Measurements from ENCODE around the gene SLC17A9.

SLC17A9 gene

DNA sequence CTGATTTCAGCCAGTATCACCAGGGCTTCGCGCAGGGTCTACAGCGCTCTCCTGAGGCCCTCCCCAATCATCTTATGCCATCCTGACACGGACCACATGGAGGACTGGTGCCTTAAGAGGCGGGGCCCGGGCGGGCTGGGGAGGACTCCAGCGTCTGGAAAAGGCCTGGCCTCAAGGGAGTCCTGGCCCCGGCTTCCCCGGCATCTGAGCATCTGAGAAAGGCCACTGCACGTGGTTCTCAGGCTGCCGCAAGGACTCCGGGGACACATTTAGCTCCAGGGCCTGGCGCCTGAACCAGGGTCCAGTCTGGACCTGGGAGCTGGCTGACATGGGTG lies 32.9 kb downstream of the SLC17A9 start:
- no peak for DNase-seq

DNA sequence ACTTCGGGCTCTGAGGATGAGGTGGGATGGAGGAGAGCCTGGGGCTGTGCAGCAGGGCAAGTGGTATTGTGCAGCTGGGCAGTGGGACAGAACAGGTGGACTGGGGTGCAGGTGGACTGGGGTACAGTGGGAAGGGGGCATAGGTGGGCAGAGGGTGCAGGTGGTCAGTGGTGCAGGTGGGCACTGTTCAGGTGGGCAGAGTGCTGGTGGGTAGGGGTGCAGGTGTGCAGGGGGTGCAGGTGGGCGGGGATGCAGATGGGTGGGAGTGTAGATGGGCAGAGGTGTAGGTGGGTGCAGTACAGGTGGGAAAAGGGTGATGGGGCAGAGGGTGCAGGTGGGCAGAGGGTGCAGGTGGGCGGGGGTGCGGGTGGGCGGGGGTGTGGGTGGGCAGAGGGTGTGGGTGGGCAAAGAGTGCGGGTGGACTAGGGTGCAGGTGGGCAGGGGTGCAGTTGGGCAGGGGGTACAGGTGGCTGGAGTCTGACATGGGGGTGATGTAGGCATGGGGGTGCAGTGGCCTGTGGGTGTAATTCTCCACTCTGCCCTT lies 33.8 kb downstream of the SLC17A9 start:
- no peak for DNase-seq

DNA sequence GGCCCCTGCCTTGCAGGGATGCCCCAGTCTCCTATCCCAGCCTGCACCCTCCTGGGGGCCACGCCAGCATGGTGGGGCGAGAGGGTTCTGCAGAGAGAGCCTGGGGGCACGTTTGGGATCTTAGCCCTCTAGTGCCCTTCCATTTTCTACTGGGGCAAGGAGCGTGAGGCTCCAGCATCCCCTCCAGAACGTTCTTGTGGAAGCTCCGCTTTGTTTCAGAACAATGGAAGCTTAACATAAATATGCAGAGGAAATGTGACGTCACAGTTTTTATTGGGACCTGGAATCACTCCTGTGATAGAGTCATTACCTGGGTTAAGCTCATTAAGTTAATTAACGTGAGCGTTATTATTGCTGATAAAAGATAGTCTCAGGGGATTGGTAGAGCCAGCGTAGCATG lies 34.6 kb downstream of the SLC17A9 start:
- DNase-seq, result no peak

DNA sequence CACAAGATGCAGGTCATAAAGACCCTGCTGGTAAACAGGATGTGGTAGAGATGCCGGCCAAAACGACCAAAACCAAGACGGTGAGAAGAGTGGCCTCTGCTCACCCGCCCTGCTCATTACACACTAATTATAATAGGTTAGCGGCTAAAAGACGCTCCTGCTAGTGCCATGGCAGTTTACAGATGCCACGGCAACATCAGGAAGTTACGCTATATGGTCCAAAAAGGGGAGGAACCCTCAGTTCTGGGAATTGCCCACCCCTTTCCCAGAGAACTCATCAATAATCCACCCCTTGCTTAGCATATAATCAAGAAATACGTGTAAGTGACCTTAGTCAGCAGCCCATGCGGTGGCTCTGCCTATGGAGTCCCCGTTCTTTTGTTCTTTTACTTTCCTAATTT lies 36.7 kb downstream of the SLC17A9 start:
- DNase-seq, result no peak

DNA sequence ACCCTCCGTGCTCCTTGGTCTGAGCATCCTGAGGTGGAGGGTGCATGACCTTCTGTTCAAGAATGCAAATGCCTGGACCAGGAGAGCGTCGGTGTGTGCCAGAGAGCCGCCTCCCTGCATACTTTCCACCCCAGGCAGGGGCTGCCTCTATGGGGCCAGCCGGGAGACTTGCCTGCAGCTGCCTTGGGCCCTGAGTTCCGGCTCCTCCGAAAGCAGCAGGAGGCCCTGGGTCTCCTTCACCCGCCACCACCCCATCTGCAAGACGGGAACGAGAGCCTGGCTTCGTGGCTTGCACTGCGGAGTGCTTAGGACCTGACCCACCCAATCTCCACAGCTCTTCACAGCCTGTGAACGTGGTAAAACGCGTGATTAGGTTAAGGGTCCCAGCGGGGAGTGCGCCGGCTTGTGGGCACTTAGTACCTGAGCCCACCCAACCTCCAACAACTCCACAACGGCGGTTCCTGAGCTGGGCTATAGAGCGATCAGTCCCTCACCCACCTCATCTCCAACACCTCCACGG lies 37.9 kb downstream of the SLC17A9 start:
- DNase-seq, result no peak

DNA sequence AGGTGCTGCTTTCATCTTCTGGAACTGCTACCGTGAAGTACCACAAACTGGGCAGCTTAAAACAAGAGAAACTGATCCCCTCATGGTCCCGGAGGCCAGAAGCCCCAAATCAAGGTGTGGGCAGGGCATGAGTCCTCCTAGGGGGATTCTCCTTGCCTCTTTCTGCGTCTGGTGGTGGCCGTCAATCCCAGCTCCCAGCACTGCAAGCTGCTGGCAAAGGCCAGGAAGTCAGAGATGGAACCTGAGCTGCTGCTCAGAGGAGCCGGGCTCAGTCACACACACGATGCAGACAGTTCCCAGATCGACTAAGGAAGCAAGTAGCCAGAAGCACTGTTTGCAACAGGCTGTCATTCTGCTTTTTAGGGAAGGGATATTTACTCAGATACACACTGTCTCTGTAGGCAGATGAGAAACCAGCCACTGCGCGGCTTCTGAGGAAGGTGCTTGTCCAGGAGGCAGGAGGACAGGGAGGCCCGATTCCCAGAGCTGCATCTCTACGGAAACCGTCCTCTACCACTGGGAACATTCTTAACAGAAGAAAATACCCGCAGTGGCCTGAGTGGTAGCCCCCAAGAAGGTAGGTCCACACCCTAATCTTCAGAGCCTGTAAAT lies 38.8 kb downstream of the SLC17A9 start:
- no peak for DNase-seq

DNA sequence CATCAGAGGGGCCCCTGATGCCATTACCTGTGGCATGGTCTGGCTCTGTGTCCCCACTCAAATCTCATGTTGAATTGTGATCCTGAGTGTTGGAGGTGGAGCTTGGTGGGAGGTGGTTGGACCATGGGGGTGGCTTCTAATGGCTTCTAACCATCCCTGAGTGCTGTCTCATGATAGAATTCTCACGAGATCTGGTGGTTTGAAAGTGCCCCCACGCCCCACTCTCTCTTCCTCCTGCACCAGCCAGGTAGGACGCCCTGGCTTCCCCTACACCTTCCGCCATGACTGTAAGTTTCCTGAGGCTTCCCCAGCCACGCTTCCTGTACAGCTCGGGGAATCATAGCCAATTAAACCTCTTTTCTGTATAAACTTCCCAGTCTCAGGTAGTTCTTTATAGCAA lies 39.4 kb downstream of the SLC17A9 start:
- no peak for DNase-seq

DNA sequence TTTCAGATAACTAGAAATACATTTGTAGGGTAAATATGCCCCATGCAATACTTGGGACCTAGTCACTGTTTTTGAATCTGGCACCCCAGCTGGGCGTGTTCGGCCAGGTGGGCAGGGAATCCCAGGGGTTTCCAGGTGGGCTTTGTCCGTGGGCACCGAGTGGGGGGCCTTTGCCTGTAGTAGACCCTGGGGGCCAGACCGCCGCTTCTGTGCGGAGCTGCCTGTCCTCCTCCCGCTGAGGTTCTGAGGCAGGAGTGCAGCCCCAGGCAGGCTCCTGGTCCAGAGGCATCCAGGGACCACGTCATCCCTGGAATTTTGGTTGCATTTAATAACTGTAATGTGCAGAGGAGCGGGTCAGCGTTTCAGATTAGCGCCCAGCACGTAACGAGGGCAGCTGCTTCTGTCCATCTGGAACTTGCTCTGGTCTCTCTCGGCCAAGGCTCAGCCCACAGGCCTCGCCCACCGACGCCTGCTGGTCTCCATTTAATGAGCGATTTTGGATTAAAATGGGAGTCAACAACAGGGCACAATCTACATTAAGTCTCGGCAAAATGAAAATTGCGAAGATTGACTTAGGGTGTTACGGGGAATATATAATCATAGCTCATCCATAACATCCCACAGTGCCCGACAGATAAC lies 41.5 kb downstream of the SLC17A9 start:
- DNase-seq, result no peak

DNA sequence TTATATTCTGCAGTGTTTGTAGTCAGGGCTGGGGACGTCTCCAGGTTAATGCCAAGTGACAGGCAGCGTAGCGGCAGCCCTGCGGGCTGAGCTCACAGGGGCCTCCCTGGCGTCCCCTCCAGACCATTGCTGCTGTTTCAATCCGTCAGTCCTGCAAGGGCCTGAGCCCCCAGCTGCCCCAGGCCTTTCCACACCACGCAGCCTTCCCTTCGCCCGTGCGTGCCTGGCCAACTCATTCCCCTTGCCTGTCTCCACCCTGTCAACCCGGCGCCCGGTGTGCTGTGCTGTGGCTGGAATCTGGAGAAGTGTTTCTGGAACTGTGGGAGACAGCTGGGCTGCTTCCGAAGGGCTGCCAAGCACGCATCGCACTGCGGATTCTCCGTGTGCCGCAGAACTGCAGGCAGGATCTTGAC lies 42.4 kb downstream of the SLC17A9 start:
- no peak for DNase-seq

DNA sequence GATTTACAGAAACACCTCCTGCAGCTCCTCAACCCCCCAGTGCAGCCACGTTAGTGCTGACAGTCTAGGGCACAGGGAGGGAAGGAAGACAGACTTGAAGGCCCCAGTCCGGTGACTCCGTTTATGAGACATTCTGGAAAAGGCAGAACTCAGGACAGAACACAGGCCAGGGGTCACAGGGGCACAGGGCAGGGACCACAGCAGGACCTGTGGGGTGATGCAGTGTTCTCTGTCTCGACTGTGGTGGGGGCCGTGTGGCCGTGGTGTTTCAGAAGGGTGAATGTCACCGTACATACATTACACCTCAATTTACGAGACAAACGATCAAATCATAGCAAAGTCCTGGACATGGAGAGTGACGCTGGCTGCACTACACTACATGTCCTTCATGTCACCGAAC lies 43.0 kb downstream of the SLC17A9 start:
- DNase-seq, result no peak

DNA sequence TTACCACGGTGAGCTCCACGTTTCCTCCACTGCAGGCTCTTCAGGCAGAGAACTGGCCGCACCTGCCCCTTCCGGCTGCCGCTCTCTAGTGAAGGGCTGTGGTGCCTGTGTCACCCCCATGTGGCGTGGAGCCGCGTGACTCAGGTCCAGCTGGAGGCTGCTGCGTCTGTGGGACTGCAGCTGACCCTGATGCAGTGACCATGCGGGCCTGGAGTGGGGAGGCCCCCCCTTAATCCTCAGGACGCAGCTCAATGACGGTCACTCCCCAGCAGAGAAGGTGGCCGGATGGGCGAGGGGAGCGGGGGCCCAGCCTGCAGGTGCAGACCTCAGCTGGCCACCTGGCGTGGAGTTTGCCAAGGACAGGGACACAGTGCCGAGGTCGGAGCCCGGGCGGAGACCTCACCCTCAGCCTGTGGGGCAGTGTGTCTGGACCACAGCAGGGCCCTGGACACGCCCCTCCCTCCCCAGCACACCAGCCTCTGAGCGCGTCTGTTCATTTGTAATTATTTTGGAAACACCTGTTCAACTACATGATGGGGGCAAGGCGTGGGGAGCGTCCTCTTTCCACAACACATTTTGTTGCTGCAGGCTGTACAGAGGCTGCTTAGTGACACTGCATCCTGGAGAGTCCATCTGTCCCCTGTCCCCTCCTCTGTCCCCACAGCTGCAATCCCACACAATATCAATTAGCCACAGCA lies 43.5 kb downstream of the SLC17A9 start:
- DNase-seq, result no peak

DNA sequence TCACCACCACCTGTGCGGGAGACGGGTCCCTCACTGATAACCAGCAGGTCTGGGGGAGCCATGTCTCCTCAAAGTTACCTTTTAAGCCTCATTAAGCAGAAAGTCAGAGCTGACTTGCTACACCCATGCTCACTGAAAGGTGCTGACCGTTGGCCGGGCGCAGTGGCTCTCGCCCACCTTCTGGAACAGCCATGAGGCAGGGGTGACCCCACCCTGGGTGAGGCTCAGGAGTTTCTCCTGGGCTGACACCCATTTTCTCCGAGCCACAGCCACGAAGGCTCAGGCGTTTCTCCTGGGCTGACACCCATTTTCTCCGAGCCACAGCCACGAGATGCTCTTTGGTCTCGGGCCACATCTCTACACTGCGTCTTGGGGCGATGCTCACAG lies 44.1 kb downstream of the SLC17A9 start:
- DNase-seq, result no peak

DNA sequence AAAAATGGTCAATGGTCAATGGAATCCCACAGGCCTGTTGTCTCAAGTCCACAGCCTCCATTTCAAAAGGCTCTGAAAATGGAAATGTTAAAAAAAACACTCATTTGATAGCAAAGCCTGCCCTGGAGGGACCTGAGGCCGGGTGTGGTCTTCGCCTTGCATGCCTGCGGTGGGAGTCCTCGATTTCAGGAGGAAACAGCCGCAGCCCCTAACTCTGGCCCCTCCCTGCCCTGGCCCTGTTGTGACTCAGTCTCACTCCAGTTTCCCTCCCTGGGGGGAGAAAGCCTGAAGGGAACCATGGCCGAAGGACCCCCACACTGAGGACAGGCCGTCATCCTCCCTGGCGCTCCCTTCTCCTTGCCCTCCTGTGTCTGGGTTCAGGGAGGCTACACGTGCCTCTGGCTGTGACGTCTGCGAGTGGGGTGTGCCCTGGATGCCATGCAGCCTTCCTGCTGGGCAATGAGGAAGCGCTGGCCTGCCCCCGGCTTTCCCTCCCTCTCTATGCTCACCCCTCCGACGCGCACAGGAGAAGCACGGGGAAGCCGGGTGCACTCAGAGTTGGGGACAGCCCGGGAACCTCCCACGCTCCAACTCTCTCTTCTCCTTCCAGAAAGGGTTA lies 45.0 kb downstream of the SLC17A9 start:
- no peak for DNase-seq

DNA sequence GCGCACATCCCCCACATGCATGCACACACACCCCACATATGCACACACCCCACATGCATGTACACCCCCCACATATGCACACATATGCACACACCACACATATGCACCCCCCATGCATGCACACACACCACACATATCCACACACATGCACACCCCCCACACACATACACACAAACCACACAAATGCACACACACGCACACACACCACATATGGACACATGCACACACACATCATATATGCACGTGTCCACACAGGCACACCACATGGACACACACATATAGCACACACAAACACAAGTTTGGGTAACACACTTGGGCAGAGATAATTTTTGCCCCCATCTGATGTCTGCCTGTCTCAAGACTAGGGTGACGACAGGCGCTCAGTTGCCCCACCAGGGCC lies 45.9 kb downstream of the SLC17A9 start:
- no peak for DNase-seq

DNA sequence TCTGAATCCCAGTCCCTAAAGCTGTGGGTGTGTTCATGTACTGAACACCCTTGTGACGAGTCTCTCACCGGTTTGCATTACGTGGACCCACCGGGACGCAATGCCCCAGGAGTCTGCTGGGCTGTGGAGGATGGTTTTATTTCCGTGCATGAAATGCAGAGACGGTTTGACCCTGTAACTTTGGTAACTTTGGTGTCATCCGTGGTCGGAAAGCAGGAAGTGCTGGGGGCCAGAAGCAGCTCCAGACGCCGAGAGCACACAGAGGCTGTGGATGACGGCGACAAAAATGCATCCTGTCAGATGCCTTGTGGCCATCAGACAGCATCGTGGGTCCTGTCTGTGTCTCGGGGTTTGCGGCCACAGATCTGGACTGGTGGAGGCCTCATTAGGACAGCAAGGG lies 47.1 kb downstream of the SLC17A9 start:
- DNase-seq, result no peak

DNA sequence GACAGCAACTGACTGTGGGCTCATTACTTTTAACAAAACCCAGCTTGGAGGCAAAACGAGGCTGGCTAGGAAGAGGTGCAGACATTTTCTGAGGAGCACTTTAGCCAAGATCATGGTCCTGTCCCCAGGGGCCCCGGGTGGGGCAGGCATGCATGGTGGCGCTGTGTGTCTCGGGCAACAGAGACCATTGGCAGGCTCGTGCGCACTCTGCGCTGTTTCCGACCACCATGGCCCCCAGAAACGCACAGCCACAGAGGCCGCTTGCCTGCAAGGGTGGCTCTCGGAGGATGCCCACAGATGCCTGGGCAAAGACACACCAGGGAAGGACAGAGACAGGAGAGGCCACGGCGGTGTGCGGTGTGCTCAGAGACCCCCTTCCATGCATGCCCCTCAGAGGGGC lies 47.5 kb downstream of the SLC17A9 start:
- no peak for DNase-seq

DNA sequence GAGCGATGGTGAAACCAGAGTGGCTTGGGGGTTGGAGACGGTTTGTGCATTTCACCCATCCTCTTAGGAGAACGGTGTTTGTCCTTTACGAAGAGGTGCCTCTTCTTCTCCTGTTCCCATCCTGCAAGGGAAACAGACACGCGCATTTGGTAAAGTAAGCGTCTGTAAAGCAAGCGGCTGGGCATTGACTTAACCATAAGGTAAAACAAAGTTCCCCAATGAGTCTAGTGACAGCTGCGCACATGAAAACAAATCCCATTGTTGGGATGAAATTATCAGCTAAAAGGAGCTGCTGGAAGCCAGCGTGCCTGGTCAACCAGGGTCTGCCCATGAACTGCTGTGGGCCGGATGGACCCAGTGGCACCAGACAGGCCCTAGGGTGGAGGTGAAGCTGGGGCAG lies 48.4 kb downstream of the SLC17A9 start:
- DNase-seq, result no peak

DNA sequence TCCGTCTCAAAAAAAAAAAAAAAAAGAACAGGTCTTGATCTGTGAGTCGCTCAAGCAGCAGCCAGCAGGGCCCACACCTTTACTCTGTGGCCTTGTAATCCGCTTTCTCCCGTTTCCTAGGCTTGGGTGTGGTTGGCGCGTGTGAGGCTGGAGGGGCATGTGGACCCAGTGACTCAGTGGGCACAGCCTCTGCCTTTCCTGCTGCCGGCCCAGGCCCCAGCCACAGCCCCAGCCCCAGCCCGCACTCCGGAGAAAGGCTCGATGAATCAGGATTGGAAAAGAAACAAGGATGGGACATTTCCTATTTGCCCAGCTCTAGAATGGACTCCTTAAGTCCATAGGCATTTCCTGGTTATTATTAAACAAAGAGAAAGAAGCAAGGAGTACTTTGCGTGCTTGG lies 50.0 kb downstream of the SLC17A9 start:
- DNase-seq, result no peak

DNA sequence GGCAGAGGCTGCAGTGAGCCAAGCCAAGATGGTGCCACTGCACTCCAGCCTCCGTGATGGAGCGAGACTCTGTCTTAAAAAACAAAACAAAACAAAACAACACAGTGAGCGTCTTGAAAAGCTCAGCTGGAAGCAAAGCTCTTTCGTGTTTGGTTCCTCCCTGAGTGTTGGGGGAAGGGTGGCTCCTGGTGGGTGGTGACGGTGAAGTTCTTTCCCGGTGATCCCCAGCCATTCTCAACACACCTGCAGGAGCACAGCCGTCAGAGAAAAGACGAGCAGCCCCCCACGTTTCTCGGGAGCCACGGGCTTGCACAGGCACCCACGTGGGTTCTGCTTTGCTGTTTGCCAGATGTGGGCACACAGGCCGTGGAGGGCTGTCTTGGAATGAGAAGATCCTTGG lies 51.0 kb downstream of the SLC17A9 start:
- no peak for DNase-seq

DNA sequence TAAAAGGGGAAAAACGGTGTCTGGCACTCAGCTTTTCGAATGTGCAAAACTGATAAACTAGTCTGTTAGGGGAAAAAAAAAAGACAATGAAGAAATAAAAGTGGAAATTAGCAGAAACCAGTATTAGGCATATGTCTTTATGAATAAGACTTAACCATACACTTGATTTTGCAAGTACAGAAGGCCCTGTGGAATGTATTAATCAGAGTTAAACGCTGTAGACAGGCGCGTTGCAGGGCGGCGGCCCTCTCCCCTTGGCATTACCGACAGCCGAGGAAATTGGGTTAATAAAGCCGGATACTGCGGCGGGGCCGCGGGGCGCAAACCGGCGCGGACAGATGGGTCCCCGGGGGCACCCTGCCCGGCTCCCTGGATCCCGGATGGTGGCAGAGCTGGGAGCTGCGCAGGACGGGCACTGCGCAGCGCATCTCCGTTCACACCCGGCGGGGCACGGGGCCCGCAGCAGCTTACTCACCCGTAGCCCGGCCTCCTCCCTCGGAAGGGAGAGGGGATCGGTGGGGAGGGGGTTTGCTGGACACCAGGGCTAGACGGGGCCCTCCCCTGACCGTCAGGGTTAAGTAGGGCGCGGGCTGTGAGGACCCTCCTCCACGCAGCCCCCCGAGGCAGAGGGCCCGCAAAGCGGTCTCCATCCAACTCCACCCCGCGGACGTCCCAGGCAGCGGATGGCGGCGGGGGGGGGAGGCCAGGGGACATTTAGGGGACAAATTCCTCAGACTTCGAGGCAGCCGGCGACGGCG lies 52.3 kb downstream of the SLC17A9 start:
- DNase-seq, result no peak

DNA sequence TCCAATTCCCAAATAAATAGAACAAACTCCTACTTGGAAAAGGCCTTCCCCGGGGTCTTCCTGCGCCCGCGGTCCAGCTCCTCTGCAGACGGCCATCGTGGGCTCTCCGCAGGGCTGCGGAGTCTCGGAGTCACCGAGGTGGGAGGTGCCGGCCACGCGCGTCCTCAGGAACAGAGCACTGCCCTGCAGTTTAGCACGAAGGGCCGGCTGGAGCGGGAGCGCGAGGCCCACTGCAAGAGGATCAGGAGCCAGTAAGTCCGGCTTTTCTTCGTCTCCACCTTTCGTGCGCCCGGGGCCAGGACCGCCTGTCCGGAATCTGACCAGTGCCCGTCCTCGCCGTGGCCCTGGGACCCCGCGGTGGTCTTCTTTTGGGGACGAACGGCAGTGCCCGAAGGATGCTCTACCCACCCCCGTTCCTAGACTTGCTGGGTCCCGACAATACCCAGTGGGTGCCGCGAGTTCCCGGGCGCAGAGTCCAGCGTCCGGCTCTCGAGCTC lies 52.9 kb downstream of the SLC17A9 start:
- no peak for DNase-seq

DNA sequence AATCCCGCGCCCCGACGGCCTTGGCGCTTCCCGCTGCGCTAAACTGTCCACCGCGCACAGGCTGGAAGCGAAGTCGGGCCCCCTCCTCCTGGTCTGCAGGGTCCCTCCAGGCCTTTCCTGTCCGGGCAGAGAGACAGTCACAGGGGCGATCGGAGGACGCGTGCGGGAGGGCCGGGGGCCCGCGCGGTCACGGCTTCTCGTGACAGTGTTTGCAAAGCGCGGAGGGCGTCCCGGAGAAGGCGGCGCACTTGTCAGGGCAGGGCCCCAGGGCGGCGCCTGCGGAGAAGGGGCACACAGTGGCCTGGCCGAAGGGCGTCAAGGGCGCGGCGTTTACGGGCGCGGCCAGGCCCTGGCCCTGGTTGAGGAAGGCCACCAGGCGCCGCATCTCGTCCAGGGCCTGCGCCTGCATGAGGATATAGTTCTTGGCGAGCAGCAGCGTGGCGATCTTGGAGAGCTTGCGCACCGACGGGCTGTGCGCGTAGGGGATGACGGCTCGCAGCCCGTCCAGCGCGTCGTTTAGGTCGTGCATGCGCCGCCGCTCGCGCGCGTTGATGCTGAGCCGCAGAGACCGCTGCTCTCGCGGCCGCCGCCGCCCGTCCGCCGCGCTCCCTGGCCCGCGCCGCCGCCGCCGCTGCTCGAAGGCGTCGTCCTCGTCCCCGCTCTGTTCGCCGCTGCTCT lies 53.5 kb downstream of the SLC17A9 start:
- DNase-seq, result no peak
